CD4-positive, alpha-beta T cell treated with Interferon gamma for 1 hour (primary cell): ENCODE measurements around the gene DCBLD2.

ENCODE experiments used
- DNase-seq: peaks from one replicate; pipeline ENCODE4 v3.0.0-alpha.2; 2020

The DCBLD2 gene

DNA sequence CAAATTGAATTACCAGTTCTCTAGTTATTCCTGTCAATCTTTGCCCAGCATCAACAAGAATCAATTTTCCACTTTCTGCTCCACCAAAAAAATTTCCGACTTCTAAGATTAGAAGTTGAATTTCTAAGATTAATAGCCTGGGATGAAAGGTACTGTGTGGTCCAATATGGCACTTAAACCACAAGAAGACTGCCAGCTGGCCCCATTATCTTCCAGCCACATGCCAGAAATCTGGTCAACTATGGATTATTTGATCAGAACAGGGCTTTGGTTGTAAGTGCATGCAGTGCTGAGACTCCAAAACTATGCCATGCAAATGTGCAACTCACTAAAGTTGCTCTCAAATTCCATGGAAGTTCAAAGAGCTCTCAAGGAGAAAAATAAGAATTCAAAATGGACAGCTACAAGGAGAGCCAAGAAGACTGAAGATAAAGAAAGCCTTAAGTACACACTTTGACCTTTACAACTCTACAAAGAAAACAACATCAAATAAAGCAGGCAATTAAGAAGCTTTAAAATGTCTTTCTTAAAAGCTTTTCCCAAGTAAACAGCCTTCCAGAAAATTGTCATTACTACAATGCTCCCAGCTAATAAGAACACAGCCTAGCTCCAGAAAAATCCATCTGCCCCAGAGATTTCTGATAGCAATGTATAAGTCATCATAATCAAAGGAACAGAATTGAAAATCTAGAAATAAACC lies 74.1 kb downstream of the DCBLD2 start:
- DNase-seq = no peak

DNA sequence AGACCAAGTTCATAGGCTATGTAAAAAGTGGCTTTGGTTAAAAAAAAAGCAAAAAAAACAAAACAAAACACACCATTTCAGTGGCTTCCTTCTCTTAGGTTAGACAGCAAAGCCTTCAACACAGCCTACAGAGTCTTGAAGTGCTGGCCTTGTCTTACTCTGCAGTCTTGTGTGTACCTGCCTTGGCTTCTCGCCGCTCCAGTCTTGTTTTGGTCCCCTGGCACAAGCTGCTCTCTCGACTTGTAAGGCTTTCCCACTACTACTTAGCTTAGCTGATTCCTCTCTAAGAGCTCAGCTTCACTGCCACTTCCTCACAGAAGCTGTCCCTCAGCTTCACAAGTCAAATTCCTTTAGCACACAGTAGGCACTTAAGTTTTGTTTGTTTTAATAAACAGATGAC lies 75.4 kb downstream of the DCBLD2 start:
- no peak for DNase-seq

- no peak for DNase-seq
Observed at GRCh38 chr3:98824256-98824655, 77.2 kb downstream of the DCBLD2 start.

- DNase-seq = no peak
Observed at GRCh38 chr3:98823791-98824190, 77.7 kb downstream of the DCBLD2 start.

DNA sequence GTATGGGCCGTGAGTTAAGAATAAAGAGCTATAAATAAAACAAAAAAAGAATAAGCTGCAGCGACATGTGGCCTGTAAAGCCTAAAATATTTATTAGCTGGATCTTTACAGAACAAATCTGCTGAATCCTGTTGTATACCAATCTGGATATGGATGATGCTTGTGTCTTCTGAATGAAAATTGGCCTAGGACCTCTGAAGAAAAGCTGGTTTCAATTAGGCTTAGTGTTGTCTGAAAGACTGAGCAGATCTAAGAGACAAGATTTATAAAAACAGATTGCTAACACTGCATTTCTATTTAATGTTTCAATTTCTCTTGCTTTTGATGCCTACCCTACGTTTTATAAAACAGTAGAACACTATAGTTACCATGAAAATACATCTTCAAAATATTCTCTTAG lies 80.4 kb downstream of the DCBLD2 start:
- DNase-seq = no peak

GRCh38 chr3:98817547-98818041 lies 83.9 kb downstream of the DCBLD2 start:
- DNase-seq = no peak

DNA sequence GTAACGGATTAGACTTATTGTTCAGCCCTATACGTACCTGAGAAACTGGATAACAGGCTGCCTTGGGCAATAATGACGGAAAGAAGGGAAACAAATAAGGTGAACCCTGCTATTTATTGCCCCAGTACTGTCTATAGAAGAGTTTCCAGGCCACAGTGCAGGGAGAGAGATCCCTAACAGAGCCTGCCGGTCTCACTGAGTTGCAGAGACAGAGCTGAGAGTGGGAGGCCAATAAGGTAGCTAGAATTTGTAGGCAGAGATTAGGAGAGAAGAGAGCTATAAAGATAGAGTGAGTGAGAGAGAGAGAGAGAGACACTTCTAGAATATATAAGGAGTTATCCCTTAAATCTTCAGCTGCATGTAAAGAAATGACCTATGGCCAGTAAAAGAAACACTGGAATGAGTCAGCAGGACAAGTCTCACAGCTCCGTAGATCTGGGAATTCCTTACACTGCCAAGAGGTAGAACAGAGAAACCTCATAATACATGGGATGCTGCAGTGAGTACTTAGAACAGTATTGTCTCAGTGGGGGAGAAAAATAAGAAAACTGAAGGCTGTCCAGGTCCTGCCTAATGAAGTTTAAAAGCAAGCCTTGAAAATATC lies 86.6 kb downstream of the DCBLD2 start:
- no peak for DNase-seq

DNA sequence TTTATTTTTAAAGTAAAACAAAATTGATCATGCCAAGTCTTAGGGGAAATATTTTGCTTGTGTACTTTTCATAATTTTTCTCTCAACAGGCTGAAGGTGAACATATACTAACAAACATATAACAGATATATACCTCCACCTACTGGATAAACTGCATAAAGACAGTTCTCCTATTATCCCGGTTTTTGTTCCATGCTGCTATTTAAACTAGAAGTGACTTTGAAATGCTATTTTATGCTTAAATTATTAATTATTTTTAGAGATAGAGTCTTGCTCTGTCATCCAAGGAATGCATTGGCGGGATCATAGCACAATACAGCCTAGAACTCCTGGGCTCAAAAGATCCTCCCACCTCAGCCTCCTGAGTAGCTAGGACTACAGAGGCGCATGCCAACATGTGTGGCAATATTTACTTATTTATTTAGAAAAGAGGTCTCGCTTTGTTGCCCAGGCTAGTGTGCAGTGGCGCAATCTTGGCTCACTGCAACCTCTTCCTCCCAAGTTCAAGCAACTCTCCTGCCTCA lies 88.6 kb downstream of the DCBLD2 start:
- DNase-seq = no peak

DNA sequence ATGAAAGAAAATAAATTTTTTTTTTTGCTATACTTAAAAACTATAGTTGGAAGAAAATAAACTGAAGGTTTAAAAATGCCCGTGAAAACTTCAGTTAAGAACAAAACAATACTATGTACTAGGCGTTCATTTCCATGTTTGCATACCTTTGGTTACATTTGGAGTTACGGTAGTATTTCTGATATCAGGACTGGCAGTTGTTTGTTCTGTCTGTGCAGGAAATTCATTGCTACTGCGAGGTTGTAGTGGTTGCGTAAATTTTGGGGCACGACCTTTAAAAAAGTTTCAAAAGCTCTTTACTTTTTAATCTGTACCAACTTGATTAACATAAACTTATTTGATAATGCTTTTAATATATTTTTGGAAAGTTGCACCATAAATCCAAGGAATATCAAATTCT lies 90.4 kb downstream of the DCBLD2 start:
- no peak for DNase-seq

DNA sequence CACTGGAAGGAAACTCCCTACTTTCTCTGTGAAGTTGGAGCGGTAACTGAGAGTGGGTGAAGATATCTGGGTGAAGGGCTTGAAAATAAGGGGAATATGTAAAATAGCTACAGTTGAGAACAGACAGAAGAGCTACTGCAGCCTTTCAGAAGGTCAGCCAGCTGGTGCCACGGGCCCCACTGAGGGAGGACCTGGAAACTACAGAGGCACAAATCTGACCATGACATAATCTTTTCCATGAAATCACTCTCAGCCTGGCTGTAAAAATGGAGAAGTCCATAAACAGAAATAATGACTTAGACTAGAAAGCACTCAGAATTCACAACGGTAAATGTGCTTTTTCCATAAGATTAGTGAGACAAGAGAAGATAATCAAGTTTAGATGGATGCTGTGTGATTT lies 91.9 kb downstream of the DCBLD2 start:
- no peak for DNase-seq

GRCh38 chr3:98808071-98808470 lies 93.4 kb downstream of the DCBLD2 start:
- DNase-seq = no peak

GRCh38 chr3:98807561-98807960 lies 93.9 kb downstream of the DCBLD2 start:
- no peak for DNase-seq

GRCh38 chr3:98807011-98807410 lies 94.5 kb downstream of the DCBLD2 start:
- no peak for DNase-seq

GRCh38 chr3:98806521-98806920 lies 95.0 kb downstream of the DCBLD2 start:
- no peak for DNase-seq

DNA sequence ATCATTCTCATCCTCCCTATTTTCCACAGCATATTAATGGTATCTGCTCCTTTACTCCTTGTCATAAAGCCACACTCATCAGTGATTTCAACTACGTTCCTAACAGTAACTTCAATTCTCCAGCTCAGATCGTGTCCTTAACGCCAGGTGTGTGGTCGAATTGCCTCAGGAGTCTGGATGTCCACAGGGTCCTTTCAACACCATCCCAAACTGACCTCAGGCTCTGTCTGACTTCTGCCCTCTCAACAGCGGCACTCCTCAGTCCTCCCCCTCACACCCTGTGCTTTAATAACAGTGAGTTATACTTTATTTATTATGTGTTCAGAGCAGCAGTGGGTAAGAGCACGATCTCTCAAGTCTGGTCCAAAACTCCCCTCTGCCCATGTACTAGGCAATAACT lies 95.9 kb downstream of the DCBLD2 start:
- no peak for DNase-seq

DNA sequence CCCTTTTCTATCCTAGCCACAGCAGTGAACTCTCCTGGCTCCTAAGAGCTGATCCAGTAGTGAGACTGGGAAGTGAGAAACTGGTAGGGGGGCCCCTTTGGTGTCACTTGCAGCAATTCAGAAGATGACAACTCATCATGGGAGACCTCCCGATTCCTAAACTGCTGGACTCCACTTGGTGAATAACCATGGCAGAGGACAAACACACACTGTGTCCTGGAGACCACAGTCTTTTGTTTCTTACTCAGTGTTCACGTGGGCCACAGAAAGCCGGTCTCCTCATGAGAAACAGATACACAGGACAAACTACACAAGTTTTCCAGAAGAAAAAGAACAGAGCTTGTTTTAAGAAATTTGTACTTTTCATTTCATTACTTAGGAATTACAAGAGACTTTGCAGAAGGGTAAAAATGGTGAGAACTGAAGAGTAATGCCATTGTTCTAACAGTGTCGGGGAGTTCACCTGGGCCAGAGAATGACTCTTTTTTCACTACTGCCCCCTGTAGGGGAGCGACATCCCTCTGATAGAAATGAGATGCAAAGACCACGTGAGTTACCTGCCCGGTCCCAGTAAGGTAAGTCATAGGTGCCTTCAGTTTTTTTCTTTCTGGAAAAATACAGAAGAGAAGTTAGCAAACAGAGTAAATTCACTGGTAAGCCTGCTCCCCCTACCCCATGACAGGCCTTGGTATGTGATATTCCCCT lies 100.3 kb downstream of the DCBLD2 start:
- DNase-seq = no peak

GRCh38 chr3:98800401-98800800 lies 101.1 kb downstream of the DCBLD2 start:
- DNase-seq = no peak

GRCh38 chr3:98799479-98799878 lies 102.0 kb downstream of the DCBLD2 start:
- DNase-seq = no peak

- no peak for DNase-seq
Observed at GRCh38 chr3:98798820-98799219, 102.7 kb downstream of the DCBLD2 start.

DNA sequence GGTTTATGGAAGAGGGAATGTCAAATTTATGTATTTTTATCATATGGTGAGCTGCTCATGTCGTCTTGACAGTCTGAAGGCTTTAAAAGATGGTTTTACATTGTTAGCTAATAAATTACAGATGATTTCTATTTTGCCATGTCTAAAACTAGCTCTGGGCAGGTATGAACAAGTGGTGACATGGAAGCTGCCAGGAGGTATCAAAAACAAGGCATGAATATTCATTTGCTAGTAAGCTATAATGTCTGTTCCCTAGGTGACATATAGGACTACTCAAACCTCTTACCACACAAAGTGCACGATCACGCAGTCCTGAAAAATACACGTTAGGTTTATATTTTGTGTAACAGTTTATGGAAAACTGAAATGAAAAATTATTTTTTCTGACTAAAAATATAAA lies 103.6 kb downstream of the DCBLD2 start:
- DNase-seq = no peak

DNA sequence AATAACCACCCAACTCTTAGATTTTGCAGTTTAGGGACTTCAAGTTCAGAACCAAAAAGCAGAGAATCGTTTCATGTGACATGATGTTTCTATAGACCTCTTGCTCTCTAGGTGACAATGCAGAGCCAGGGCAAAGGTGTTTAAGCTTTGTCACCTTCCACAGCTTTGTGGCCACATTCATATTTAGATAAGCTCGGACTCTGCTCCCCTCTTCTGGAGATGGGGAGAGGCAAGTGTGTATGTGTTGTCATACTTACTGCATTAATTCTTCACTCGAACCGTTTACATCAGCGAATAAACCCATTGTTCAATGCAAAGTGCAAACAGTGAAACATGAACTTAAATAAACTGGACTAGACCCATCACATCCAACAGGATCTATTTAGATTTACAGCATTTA lies 105.2 kb downstream of the DCBLD2 start:
- DNase-seq = no peak

GRCh38 chr3:98793971-98794370 lies 107.5 kb downstream of the DCBLD2 start:
- DNase-seq = no peak

- no peak for DNase-seq
Observed at GRCh38 chr3:98791341-98792325, 109.9 kb downstream of the DCBLD2 start.
